GM23338 (cell line): ENCODE results near the gene MMP13. TPM values are rescaled to one million over a fixed set of nuclear protein-coding genes. Genes with fewer than 3 reads are reported as not detected.

Source experiments
- ATAC-seq: fragments of 200-7000 bp; cut with Tn5 transposase; 3 replicates; pipeline ENCODE4 v1.9.1; 2020
- DNase-seq: peaks from one replicate; pipeline ENCODE4 v3.0.0-alpha.2; 2015; ENCODE audit warnings: low spot score
- H2AFZ ChIP-seq: fragments of 200-600 bp; sonication (generic); 2 replicates; pipeline ENCODE4 v1.8.0; 2016; ENCODE audit warnings: antibody characterized with exemption, mild to moderate bottlenecking, moderate library complexity
- H3F3A ChIP-seq: fragments of 200-600 bp; sonication (generic); replicated peaks from 2 replicates; pipeline ENCODE4 v1.8.0; 2017; ENCODE audit warnings: antibody characterized with exemption, mixed run types, low read depth
- H3K27ac ChIP-seq: fragments of 200-600 bp; sonication (generic); 2 replicates; pipeline ENCODE4 v1.6.1; 2016; ENCODE audit warnings: low read depth
- H3K27me3 ChIP-seq: fragments of 200-600 bp; sonication (generic); 2 replicates; pipeline ENCODE4 v1.8.0; 2016; ENCODE audit warnings: mild to moderate bottlenecking, mixed run types, moderate library complexity; ENCODE audit not compliant: insufficient read depth
- H3K36me3 ChIP-seq: fragments of 200-600 bp; sonication (generic); 2 replicates; pipeline ENCODE4 v1.8.0; 2016; ENCODE audit warnings: mild to moderate bottlenecking; ENCODE audit not compliant: insufficient read depth
- H3K4me1 ChIP-seq: fragments of 200-600 bp; sonication (generic); 2 replicates; pipeline ENCODE4 v1.8.0; 2016; ENCODE audit warnings: mild to moderate bottlenecking, moderate library complexity; ENCODE audit not compliant: insufficient read depth
- H3K4me2 ChIP-seq: fragments of 200-600 bp; sonication (generic); 2 replicates; pipeline ENCODE4 v1.7.1; 2017; ENCODE audit warnings: mixed run types
- H3K4me3 ChIP-seq: fragments of 200-600 bp; sonication (generic); 2 replicates; pipeline ENCODE4 v1.6.1; 2016; ENCODE audit warnings: mixed run types
- H3K79me2 ChIP-seq: fragments of 200-600 bp; sonication (generic); replicated peaks from 2 replicates; pipeline ENCODE4 v1.8.0; 2017; ENCODE audit warnings: mild to moderate bottlenecking; ENCODE audit not compliant: insufficient read depth
- H3K9me2 ChIP-seq: fragments of 200-600 bp; sonication (generic); 2 replicates; pipeline ENCODE4 v1.8.0; 2017; ENCODE audit not compliant: insufficient read depth
- H4K20me1 ChIP-seq: fragments of 200-600 bp; sonication (generic); replicated peaks from 2 replicates; pipeline ENCODE4 v1.8.0; 2017; ENCODE audit warnings: mild to moderate bottlenecking; ENCODE audit not compliant: insufficient read depth
- H3K27ac Mint-ChIP-seq: 2 replicates; pipeline ENCODE4 v1.8.0; 2020; ENCODE audit warnings: inconsistent platforms, mild to moderate bottlenecking, moderate library complexity, mixed read lengths
- H3K27me3 Mint-ChIP-seq: 3 replicates; pipeline ENCODE4 v1.8.0; 2022; ENCODE audit warnings: low read depth, mild to moderate bottlenecking, moderate library complexity, mixed read lengths, inconsistent platforms; ENCODE audit not compliant: insufficient read depth, poor library complexity
- H3K36me3 Mint-ChIP-seq: 3 replicates; pipeline ENCODE4 v1.8.0; 2021; ENCODE audit warnings: low read depth, mild to moderate bottlenecking, inconsistent platforms, moderate library complexity, mixed read lengths
- H3K4me1 Mint-ChIP-seq: 3 replicates; pipeline ENCODE4 v1.8.0; 2020; ENCODE audit warnings: mild to moderate bottlenecking, inconsistent platforms, mixed read lengths
- H3K4me3 Mint-ChIP-seq: 3 replicates; pipeline ENCODE4 v1.8.0; 2021; ENCODE audit warnings: moderate library complexity, mild to moderate bottlenecking, inconsistent platforms, mixed read lengths
- H3K9me3 Mint-ChIP-seq: 3 replicates; pipeline ENCODE4 v1.8.0; 2020; ENCODE audit warnings: moderate library complexity, mild to moderate bottlenecking, inconsistent platforms, mixed read lengths
- CREB1 ChIP-seq: fragments of 250-450 bp; sonication (Bioruptor Pico); IDR thresholded peaks from 2 replicates; pipeline ENCODE4 v1.5.0; 2020; ENCODE audit warnings: low read depth, mild to moderate bottlenecking, moderate library complexity
- CTCF ChIP-seq, 2 experiments: fragments of 200-600 bp in 1 of 2; sonication (generic) in 1 of 2; conservative IDR thresholded peaks; 2 replicates each; pipeline versions ENCODE4 v1.5.1 to v1.6.1; 2016 to 2017; ENCODE audit warnings: antibody characterized with exemption in 2 of 2, low read depth in 2 of 2, mild to moderate bottlenecking in 2 of 2, moderate library complexity in 1 of 2
- ETS1 ChIP-seq: IDR thresholded peaks from 2 replicates; pipeline ENCODE4 v1.6.1; 2016; ENCODE audit warnings: antibody characterized with exemption
- EZH2 ChIP-seq: fragments of 200-600 bp; sonication (generic); IDR thresholded peaks from one replicate; pipeline ENCODE4 v1.8.0; 2017; ENCODE audit warnings: antibody characterized with exemption, mild to moderate bottlenecking, low read depth; ENCODE audit not compliant: unreplicated experiment
- EZH2phosphoT487 ChIP-seq: fragments of 200-600 bp; sonication (generic); IDR thresholded peaks from one replicate; pipeline ENCODE4 v1.8.1; 2018; ENCODE audit warnings: antibody characterized with exemption; ENCODE audit not compliant: unreplicated experiment
- JUNB ChIP-seq: IDR thresholded peaks from one replicate; pipeline ENCODE4 v1.6.1; 2016; ENCODE audit warnings: antibody characterized with exemption; ENCODE audit not compliant: unreplicated experiment
- NANOG ChIP-seq: IDR thresholded peaks from 2 replicates; pipeline ENCODE4 v1.6.1; 2016; ENCODE audit warnings: antibody characterized with exemption, borderline replicate concordance
- POLR2AphosphoS5 ChIP-seq: IDR thresholded peaks from 2 replicates; pipeline ENCODE4 v1.6.1; 2016; ENCODE audit warnings: antibody characterized with exemption, low read depth
- REST ChIP-seq: IDR thresholded peaks from one replicate; pipeline ENCODE4 v1.6.1; 2018; ENCODE audit warnings: antibody characterized with exemption; ENCODE audit not compliant: unreplicated experiment
- STAT1 ChIP-seq: IDR thresholded peaks from one replicate; pipeline ENCODE4 v1.6.1; 2016; ENCODE audit warnings: antibody characterized with exemption; ENCODE audit not compliant: unreplicated experiment
- ZNF114 ChIP-seq: fragments of 250-450 bp; sonication (Bioruptor Pico); IDR thresholded peaks from 2 replicates; pipeline ENCODE4 v1.5.0; 2020; ENCODE audit warnings: mild to moderate bottlenecking, moderate library complexity
- ZNF331 ChIP-seq: fragments of 250-450 bp; sonication (Bioruptor Pico); IDR thresholded peaks from 2 replicates; pipeline ENCODE4 v1.5.0; 2020; ENCODE audit warnings: low read depth, mild to moderate bottlenecking, moderate library complexity
- ZNF462 ChIP-seq: fragments of 250-450 bp; sonication (Bioruptor Pico); IDR thresholded peaks from 2 replicates; pipeline ENCODE4 v1.5.0; 2020; ENCODE audit warnings: mild to moderate bottlenecking, moderate library complexity
- long read RNA-seq: library from polyadenylated mRNA; unstranded; transcript quantifications from one replicate; pipeline ENCODE4 v2.0.0, GENCODE V29; 2020; ENCODE audit not compliant: unreplicated experiment
- polyA plus RNA-seq: library from polyadenylated mRNA; unstranded; fragments of >200 nt; fragmentation: Nextera tagmentation; extraction: Ambion mirVana; gene quantifications from 2 replicates; pipeline ENCODE4 v1.2.1, GENCODE V29; 2016
- total RNA-seq: library from RNA; depleted of rRNA; stranded (reverse); fragments of >200 nt; shearing (Covaris generic); gene quantifications from 2 replicates; pipeline ENCODE4 v1.2.3, GENCODE V29; 2014; rRNA removed

The MMP13 gene
- total RNA-seq (not detected in 2 replicates), polyA plus RNA-seq (not detected in 2 replicates)
- long read RNA-seq: 0 reads

GRCh38 chr11:102955624-102956023, at the start of gene MMP13:
Gene MMP13 (minus strand): TSS chr11:102955732. CDS start chr11:102955705, 27 bp downstream.
- Mint-ChIP-seq H3K4me1 (no peaks in the 10 kb centered on the region), H3K36me3 (no peaks in the 10 kb centered on the region), H3K9me3 (no peaks in the 10 kb centered on the region), H3K4me3 (no peak within 1 kb of the TSS), H3K27me3 (no peaks in the 10 kb centered on the region), H3K27ac (no peak within 1 kb of the TSS)
- ATAC-seq (no peak), DNase-seq (no peak)
- H2AFZ ChIP-seq: no peak within 1 kb of the TSS
- H3K9me2 ChIP-seq: 0 out of 2 replicates have a peak, but pooled peaks cover 2% of the 10 kb centered on the region
- H3K27me3 ChIP-seq: no peaks in the 10 kb centered on the region
- H3K4me3 ChIP-seq: no peak within 1 kb of the TSS
- H3K4me1 ChIP-seq: no peaks in the 10 kb centered on the region
- H3K36me3 ChIP-seq: no peaks in the 10 kb centered on the region
- TF ChIP-seq EZH2phosphoT487 (no peak), JUNB (no peak), CTCF (conservative IDR thresholded peaks at IDR 0.05; ENCODE audit: low read depth in 2 of 2) (no peak), CREB1 (no peak), NANOG (no peak), ETS1 (no peak), STAT1 (no peak), ZNF331 (no peak), ZNF114 (no peak), POLR2AphosphoS5 (no peak), ZNF462 (no peak), REST (no peak), EZH2 (no peak)
- no peaks in the 10 kb centered on the region for H4K20me1 ChIP-seq
- no peak within 1 kb of the TSS for H3K4me2 ChIP-seq
- no peaks in the 10 kb centered on the region for H3F3A ChIP-seq
- H3K79me2 ChIP-seq: no peaks in the 10 kb centered on the region
- H3K27ac ChIP-seq: no peak within 1 kb of the TSS
